NCI-H2081 treated with DMSO at 0.1 percent for 48 hours (cell line): Measurements from ENCODE around the gene DEDD.

ENCODE experiments used
- DNase-seq: peaks from one replicate; lab custom pipeline; 2025; lab: John Stamatoyannopoulos, UW

DEDD gene, protein sequence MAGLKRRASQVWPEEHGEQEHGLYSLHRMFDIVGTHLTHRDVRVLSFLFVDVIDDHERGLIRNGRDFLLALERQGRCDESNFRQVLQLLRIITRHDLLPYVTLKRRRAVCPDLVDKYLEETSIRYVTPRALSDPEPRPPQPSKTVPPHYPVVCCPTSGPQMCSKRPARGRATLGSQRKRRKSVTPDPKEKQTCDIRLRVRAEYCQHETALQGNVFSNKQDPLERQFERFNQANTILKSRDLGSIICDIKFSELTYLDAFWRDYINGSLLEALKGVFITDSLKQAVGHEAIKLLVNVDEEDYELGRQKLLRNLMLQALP

DNA sequence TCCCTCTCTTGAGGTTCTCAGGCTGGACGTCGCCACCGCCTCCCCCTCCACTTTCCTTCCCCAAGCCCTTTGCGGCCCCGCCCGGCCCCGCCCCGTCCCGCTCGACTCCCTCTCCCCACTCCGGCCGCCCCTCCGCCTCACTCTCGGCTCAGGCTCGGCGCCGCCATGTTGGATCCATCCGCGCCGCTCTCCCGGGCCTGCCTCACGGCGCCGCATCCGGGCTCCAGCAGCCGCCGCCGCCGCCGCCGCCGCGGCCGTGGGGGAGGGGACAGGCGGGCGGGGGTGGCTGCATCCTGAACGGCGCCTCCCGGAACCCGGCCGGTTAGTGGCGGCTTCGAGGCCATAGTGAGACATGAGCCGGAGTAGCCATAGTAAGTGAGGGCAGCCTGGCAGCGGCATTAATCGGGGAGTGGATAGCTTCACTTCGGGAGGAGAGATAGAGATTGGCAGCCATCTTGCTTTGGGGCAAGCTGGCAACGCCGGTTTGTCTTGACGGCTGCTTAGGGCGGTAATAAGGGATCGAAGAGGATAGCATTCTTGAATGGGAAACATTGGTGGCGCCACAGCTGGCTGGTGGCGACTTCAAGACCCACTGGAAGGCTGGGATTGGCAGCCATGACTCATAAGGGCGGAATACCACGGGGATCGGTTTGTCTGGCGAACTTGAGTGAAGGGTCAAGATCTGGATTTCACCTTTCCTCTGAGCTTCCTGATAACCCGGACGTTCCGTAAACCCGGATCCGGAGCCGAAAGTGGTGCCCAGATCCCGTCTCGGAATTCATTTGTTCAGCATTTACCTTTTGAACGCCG lies at the start of gene DEDD:
DEDD (minus strand) TSS at position 258 of the 810 bp plus-strand sequence. CDS start 8,205 bp downstream, outside the sequence.
- peak; percentile 94 for DNase-seq

DNA sequence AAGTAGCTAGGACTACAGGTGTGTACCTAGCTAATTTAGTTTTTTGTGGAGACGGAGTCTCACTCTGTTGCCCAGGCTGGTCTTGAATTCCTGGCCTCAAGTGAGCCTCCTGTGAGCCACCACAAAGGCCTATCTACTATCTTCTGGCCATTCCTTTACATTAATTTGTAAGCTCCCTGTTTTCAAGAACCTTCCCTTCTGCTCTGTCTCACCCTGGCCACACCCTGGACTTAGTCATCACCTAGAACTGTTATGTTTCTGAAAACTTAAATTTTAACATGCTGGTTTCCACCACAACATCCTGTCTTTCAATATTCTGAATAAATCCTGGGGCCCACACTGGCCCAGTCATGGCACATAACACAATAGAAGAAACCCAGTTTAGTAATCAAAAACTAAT lies 49.7 kb upstream of the DEDD start:
- DNase-seq, result no peak

DNA sequence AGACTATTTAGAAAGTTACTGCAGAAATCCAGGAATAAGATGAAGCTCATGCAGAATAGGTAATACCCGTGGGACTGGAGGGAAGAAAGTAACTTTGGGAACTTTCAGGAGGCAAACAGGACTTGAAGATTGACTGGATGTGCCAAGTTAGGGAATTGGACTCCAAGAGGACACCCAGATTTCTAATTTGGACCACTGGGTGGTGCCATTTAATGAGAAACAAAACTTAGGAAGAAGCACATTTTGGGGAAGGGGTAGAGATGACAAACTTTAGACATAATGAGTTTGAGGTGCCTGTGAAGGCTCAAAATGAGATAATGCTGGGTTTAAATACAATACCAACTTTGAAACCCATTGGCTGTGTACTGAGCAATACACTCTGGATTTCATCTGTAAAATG lies 48.2 kb upstream of the DEDD start:
- DNase-seq, result no peak

DNA sequence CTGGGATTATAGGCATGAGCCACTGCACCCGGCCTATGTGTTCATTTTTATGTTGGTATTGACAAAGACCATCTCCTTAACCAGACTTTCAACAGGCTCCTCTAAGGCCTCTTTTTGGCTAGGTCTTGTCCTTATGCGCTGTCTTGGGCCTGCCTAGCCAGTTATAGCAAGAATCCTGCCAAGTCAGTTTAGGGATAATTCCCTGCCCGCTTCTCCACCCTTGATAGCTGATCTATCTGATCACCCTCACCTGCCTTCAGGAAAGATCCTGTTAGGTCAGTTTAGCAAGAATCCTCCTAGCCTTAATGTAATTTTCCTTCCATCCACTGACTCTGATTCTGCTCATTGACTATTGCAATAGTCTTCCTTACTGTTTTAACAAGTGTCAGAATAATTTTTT lies 47.2 kb upstream of the DEDD start:
- no peak for DNase-seq

DNA sequence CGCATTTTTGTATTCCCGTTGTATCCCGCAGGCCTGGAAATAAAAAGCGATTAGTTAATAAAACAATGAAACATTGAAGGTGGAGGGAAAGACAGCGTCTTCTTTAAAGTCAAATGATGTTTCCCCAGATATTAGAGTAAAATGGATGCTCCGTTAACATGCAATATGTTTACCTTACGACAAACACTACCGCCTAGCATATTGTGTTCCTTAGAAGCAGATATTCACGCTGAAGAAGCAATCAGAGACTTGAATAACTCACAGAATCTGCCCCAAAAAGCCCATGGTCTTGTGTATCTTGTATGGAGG lies 45.4 kb upstream of the DEDD start:
- no peak for DNase-seq

DNA sequence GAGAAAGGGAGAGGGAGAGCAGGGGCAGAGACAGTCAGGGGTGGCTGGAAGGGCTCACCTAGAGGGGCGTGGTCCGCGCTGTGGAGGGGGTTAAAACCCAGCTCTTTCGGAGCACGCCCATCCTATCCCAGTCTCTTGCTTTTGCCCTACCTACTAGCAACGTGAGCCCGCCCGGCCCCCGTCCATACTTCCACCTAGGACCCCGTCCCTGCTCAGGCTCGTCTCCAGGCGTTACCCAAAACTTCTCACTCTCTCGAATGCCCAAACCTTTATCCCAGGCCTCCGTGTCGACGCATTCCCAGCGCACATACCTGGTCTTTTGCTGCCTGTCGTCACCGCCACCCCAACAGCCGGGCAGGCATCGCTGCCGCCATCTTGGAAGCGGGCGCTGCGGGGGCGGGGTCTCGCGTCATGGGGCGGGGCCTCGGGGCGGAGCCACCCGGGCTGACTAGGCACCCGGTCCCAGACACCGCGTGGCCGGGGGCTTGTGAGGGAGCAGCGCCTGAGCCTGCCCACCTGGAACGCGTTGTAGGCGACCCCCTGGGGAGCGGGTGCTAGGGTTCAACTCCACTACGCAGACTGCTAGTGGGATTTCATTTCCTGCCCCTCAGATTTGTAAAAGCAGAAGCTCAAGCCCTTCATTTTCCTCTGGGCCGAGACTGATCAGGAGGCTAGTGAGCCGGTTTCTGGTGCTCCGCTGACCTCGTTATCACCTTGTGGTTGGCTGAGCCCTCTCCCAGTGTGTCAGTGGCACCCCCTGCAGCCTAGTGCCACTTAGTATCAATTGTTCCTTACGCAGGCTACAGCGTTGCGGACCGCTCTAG lies 44.9 kb upstream of the DEDD start, which contains the start of gene B4GALT3:
B4GALT3 (minus strand) TSS at position 396 of the 824 bp plus-strand sequence. CDS start 1,447 bp downstream, outside the sequence.
- peak; percentile 58 for DNase-seq

DNA sequence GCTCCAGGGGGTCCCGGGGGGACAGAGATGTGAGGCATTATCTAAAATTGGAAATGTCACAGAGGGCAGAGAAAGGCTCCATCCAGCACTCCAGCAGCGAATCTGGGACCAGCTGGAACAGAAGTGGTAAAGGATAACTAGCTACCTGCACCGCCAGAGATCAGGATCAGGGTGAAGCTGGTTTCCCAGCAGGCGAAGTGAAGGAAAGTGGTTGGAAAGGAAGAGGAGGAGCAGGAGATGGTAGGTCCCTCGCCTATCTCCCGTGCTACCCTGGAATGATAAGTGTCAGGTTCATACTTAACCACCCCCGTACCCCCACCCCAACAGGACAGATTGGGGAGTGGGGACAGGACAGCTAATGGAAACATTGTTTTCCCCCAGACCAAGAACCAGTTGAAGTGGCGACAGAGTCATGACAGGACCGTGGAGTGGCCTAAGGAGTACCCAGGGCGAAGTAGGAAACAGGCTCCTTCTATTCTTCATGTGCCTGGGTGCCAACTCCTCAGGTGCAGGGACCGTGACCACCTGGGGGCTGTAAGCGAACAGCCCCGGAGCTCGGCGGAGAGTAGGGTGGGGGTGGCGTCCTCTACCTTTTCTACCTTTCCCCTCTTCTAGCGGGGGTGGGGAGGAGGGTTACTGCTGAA lies 44.1 kb upstream of the DEDD start:
- DNase-seq, result no peak

DNA sequence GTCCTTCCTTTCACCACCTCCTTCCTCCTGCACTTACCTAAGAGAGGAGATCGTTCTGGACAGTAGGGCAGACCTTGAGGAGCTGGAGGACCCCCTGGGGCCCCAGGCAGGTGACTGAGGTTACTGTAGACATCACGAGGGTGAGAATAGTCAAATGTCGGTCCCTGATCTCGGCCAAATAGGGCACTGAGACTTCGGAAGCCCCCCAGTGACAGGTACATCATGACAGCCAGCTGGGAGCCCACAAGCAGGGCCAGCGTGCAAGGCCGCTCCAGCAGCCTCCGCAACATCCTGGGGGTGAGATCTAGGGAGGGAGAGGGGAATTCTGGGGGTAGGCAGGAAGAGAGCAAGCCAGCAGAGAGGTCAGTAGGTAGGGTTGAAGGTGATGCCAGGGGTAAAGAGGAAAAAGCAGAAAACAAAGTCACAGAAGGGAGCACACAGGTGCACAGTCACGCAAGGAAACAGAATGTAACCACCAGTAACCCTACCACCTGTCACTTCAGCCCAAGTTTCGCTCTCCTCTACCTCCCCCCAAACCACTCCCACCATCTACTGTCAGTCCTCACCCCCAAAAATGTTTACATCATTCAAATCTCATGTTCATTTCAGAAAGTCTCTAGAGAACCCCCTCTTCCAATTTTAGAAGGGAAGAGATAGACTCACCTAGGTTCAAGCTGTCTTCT lies 43.4 kb upstream of the DEDD start:
- no peak for DNase-seq

DNA sequence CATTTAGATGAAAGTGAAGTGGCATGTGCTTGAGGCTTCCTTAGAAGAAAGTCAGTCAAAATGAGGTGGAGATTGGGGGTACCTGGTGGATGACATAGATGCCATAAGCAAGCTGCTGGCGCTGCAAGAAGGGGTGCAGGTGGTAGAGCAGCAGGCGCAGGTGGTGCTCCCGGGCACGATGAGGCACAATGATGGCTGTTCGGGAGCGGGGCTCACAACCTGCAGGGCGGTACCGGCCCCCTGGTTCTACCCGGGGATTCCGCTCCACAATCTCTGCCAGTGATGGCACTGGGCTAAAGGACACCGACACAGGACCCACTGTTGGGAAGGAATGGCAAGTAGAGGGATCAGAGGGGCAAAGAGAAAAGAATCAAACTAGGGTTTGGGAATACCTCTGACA lies 42.4 kb upstream of the DEDD start:
- DNase-seq, result no peak

DNA sequence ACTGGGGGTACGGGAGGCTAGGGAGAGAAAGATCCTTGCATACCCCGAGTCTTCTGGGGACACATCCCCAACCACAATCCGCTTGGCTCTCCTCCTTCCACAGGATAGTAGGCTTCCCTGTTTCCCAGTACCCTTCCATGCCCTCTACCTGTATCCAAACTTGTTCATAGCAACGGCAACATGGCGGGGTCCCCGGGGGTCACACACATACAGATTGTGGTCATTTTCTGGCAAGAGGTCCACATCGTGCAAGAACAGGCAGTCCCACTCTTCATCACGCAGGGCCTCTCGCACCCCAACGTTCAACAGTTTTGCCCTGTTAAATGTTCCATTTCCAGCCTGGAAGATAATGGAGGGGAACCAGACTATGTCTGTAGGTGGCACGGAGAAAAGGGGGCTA lies 41.2 kb upstream of the DEDD start:
- no peak for DNase-seq

DNA sequence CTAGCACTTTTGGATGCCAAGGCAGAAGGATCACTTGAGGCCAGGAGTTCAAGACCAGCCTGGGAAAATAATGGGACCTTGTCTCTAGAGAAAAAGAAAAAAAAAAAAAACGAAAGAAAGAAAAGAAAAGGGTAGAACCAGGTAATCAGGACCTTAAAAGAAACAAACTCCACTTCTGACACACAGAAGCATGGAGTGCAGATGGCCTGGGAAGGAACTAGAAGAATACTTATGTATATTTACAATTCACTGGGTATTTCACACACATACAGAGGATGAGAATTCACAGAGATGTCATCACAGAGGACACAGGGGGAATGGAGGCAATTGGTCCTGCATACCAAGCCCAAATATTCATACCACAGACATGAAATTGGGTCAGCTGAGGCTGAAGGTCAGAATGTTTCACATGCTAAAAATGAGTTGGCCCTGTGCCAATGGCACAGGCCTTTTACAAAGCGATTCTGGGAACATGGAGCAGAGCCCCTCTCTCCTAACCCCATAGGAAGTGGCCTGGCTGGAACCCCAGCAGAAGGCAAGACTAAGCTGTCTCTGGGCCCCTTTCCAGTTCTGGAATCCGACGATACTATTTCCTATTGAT lies 40.4 kb upstream of the DEDD start:
- no peak for DNase-seq

DNA sequence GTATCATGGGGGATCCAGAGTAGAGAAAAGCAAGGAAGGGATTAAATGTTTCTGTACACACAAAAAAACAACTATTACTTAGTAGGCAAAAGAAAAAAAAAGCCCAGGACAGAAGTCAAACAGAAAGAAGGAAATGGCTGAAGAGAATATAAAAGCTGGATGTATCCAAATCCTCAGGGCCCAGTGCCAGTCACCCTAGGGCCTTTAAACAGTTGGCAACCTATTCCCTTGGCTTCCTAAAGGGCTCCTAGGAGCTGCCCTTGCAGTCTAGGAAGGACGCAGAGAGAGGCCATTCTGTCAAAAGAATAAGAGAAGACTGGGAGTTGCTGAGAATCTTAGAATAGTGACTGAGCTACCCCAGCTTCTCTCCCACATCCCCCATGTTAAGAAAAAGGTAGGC lies 39.9 kb upstream of the DEDD start:
- DNase-seq, result no peak

DNA sequence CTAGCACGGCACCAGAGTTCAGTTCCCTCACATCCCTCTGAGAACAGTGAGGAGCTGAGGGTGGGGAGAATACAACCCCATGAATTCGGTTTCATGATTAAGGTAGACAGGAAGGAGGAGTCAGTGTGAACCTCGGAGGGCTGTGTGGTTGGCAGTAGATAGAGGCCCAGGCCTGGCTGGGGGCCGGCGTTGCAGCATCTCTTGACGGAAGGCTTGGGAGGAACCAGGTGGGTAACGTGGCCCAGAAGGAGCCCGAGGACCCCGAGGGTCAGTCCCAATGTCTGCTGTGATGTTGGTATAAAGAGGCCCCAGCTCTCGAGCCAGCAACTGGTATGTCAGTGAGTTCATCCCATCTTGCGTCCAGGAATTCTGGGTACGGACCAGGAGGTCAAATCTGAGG lies 39.2 kb upstream of the DEDD start:
- DNase-seq, result no peak

DNA sequence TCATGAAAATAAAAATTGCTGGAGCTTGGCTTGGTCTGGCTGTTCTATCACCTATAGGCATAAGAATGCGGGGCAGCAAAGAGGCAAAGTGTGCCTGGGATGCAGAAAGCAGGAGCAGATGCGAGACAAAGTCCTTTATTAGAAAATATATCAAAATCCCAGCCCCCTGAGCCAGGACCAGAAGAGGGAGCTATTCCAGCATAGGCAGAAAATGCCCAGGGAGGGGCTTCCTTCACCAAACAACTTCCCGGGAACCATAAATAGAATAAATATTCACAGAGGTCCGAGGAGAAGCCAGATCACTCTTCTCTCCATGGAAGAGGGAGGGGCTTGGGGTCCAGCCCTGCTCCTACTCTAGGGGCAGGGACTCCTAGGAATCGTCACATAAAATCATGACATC lies 38.7 kb upstream of the DEDD start:
- DNase-seq, result no peak

DNA sequence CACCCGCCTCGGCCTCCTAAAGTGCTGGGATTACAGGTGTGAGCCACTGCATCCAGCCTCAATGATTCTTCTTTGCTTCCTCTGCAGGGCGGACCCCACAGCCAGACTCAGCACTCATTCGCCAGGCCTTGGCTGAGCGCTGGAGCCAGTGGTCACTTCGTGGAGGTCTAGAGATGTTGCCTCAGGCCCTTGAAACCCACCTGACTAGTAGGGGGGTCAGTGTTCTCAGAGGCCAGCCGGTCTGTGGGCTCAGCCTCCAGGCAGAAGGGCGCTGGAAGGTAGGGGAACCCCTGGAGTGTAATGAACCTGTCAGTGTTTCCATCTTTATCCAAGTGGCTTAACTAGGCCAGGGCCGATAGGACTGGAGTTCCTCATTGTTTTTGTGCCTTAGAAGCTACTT lies 36.4 kb upstream of the DEDD start:
- DNase-seq, result no peak

DNA sequence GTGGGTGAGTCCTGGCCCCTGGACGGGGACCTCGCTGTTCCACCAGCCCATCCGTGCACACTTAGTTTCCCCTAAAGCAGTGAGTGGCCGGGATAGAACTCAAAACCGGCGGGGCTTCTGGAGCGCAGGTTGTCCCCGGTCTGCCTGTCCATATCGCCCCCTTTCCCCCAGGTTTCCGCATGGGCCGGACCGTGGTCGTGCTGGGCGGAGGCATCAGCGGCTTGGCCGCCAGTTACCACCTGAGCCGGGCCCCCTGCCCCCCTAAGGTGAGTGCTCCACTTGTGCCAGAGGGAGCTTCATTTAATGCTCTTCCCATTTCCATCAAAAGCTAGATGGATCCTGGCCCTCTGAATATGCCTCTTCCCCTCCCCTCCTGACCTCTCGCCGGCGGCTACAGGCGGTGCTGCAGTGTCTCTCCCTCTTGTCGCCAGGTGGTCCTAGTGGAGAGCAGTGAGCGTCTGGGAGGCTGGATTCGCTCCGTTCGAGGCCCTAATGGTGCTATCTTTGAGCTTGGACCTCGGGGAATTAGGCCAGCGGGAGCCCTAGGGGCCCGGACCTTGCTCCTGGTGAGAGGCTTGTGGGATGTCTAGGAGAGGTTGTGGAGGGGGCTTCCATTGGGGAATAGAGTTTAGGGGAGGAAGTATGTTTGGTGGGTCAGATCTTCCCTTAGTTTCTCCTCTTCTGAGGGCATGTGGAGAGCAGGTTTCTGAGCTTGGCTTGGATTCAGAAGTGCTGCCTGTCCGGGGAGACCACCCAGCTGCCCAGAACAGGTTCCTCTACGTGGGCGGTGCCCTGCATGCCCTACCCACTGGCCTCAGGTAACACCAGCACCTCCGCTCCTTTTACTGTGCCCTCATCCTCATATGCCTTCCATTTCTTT lies 34.4 kb upstream of the DEDD start:
- DNase-seq, result no peak

DNA sequence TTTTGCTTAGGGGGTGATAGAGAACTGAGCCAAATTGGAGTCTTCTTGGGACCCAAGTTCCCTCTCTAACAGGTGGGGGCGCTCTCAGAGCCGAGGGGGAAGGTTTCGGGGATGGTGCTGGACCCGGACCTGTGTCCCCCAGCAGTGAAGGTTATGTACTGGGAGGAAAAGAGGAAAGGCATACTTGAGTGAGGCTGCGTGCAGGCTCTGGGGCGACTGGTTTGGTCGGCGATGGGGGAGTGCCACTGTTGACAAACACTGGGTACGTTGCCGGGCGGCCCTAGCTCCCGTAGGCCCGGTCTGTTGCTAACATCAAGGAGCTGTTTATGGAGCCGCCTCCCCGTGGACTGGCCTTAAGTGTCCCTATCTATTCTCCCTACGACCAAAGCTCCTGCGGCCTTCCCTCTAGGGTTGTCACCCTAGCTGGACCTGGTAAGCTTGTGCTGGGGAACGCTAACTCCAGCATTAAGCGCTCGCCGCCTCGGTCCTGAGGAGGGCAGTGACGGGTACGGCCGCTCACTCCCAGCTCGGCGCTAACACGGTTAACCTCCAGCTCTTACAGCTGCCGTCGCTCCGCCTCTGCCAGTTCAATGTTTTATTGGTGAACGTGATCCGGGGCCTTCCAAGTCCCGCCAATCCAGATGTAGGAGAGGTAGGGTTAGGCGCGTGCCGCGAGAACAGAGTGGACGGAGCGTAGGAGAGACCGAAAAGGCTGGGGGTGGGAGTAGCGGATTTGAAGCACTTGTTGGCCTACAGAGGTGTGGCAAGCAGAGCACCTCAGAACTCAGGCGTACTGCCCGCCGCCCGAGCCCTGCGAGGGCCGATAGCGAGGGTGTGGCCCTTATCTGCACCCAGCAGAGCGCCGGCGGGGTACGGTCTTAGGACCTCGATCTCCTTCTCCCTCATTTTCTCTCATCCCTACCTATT lies 33.5 kb upstream of the DEDD start, which contains the start of gene PPOX:
PPOX (plus strand) TSS at position 685 of the 927 bp plus-strand sequence. CDS start 422 bp downstream, outside the sequence.
- DNase-seq, result peak; percentile 97

DNA sequence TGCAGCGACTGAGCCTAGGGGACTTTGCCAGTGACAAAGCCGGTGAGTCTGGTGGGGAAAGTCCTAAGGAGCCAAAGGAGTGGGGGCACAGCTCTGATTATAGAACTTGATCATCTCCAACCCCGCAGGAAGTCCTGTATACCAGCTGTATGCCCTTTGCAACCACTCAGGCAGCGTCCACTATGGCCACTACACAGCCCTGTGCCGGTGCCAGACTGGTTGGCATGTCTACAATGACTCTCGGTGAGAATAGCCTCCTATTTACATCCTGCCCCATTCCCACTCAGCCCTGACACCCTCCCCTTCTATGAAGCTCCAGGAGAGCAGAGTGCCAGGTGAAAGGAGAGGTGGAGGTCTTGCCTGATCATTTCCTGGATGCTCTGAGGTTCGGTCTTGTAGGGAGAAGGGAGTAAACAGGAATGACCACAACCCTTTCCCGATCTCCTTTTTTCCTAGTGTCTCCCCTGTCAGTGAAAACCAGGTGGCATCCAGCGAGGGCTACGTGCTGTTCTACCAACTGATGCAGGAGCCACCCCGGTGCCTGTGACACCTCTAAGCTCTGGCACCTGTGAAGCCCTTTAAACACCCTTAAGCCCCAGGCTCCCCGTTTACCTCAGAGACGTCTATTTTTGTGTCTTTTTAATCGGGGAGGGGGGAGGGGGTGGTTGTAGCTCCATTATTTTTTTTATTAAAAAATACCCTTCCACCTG lies 32.6 kb upstream of the DEDD start:
- no peak for DNase-seq
